IMR-90 (cell line): ENCODE data around the gene POU2AF1. TPM values are rescaled to one million over a fixed set of nuclear protein-coding genes. Genes with fewer than 3 reads are reported as not detected.

Experiments used
- ATAC-seq: fragments of 200-7000 bp; cut with Tn5 transposase; 2 replicates; pipeline ENCODE4 v1.9.1; 2020; ENCODE audit warnings: low read depth, mild to moderate bottlenecking, moderate library complexity
- BruUV-seq: library from RNA; stranded (reverse); fragments of 400-500 nt; replicated peaks from 2 replicates; lab custom pipeline; 2021; lab: Mats Ljungman, UMichigan
- CTCF ChIA-PET: fragments of 300-600 bp; formaldehyde crosslinking; extraction: SDS; loops from one replicate; lab custom pipeline; 2021; ENCODE audit warnings: antibody characterized with exemption; lab: Yijun Ruan, JAX
- POLR2A ChIA-PET: fragments of 300-600 bp; sonication (Branson Sonifier 250); formaldehyde crosslinking; loops from one replicate; lab custom pipeline; 2022; ENCODE audit warnings: antibody characterized with exemption; ENCODE audit not compliant: unreplicated experiment; lab: Charles Lee
- DNase-seq: peaks from one replicate; pipeline ENCODE4 v3.0.0; 2013
- H2AFZ ChIP-seq: replicated peaks from 2 replicates; pipeline ENCODE3; 2013; ENCODE audit warnings: low read length, mild to moderate bottlenecking; ENCODE audit not compliant: poor library complexity
- H2AK5ac ChIP-seq: 2 replicates; pipeline ENCODE4 v1.6.1; 2013; ENCODE audit warnings: low read depth, low read length, inconsistent platforms
- H2AK9ac ChIP-seq: replicated peaks from 2 replicates; pipeline ENCODE3; 2013; ENCODE audit warnings: mild to moderate bottlenecking, low read depth, low read length, moderate library complexity; ENCODE audit not compliant: poor library complexity
- H2BK120ac ChIP-seq: 2 replicates; pipeline ENCODE4 v1.6.1; 2013; ENCODE audit warnings: low read depth, low read length, inconsistent platforms
- H2BK15ac ChIP-seq: 3 replicates; pipeline ENCODE4 v1.6.1; 2013; ENCODE audit warnings: low read depth, low read length, inconsistent platforms
- H2BK20ac ChIP-seq: 2 replicates; pipeline ENCODE4 v1.6.1; 2013; ENCODE audit warnings: low read depth, mild to moderate bottlenecking, inconsistent platforms, low read length, moderate library complexity
- H2BK5ac ChIP-seq: 2 replicates; pipeline ENCODE4 v1.6.1; 2013; ENCODE audit warnings: mild to moderate bottlenecking, low read depth, low read length, inconsistent platforms; ENCODE audit not compliant: poor library complexity, severe bottlenecking
- H3K14ac ChIP-seq: replicated peaks from 2 replicates; pipeline ENCODE4 v1.6.1; 2013; ENCODE audit warnings: low read depth, low read length, inconsistent platforms
- H3K18ac ChIP-seq: 2 replicates; pipeline ENCODE4 v1.6.1; 2013; ENCODE audit warnings: low read depth, low read length, control low read depth
- H3K23ac ChIP-seq: 2 replicates; pipeline ENCODE4 v1.6.1; 2013; ENCODE audit warnings: low read depth, low read length, inconsistent platforms
- H3K27ac ChIP-seq: 2 replicates; pipeline ENCODE4 v1.5.1; 2013; ENCODE audit warnings: mild to moderate bottlenecking, control low read depth, low read length; ENCODE audit not compliant: insufficient read depth
- H3K27me3 ChIP-seq: 2 replicates; pipeline ENCODE4 v1.6.1; 2013; ENCODE audit warnings: low read length; ENCODE audit not compliant: control insufficient read depth, insufficient read depth
- H3K36me3 ChIP-seq: 2 replicates; pipeline ENCODE4 v1.6.1; 2013; ENCODE audit warnings: low read length, mixed read lengths; ENCODE audit not compliant: control insufficient read depth, insufficient read depth
- H3K4ac ChIP-seq: 2 replicates; pipeline ENCODE4 v1.6.1; 2013; ENCODE audit warnings: low read depth, low read length, inconsistent platforms
- H3K4me1 ChIP-seq: 2 replicates; pipeline ENCODE4 v1.6.1; 2013; ENCODE audit warnings: low read length, mixed read lengths; ENCODE audit not compliant: control insufficient read depth, insufficient read depth
- H3K4me2 ChIP-seq: 2 replicates; pipeline ENCODE4 v1.6.1; 2013; ENCODE audit warnings: low read depth, mild to moderate bottlenecking, control low read depth, low read length, moderate library complexity
- H3K4me3 ChIP-seq: 2 replicates; pipeline ENCODE4 v1.5.1; 2013; ENCODE audit warnings: low read depth, mild to moderate bottlenecking, control low read depth, low read length, moderate library complexity; ENCODE audit not compliant: insufficient read depth
- H3K56ac ChIP-seq: 2 replicates; pipeline ENCODE4 v1.6.1; 2013; ENCODE audit warnings: low read length, inconsistent platforms; ENCODE audit not compliant: insufficient read depth; ENCODE audit errors: extremely low read depth
- H3K79me1 ChIP-seq, 2 experiments: 2 replicates each; pipeline ENCODE4 v1.6.1; 2013; ENCODE audit warnings: low read length in 2 of 2, inconsistent platforms in 1 of 2, low read depth in 1 of 2
- H3K9ac ChIP-seq: 2 replicates; pipeline ENCODE4 v1.6.1; 2013; ENCODE audit warnings: low read depth, low read length, control low read depth
- H3K9me1 ChIP-seq: 2 replicates; pipeline ENCODE4 v1.6.1; 2013; ENCODE audit warnings: low read length, inconsistent platforms; ENCODE audit not compliant: insufficient read depth
- H3K9me3 ChIP-seq: 2 replicates; pipeline ENCODE4 v1.6.1; 2013; ENCODE audit warnings: low read length; ENCODE audit not compliant: control insufficient read depth, insufficient read depth
- H4K20me1 ChIP-seq: 2 replicates; pipeline ENCODE4 v1.6.1; 2013; ENCODE audit warnings: low read length, inconsistent platforms; ENCODE audit not compliant: insufficient read depth
- H4K5ac ChIP-seq: 2 replicates; pipeline ENCODE4 v1.6.1; 2013; ENCODE audit warnings: mild to moderate bottlenecking, low read depth, low read length, control low read depth
- H4K8ac ChIP-seq, 2 experiments: 2 replicates each; pipeline ENCODE4 v1.6.1; 2013; ENCODE audit warnings: low read depth in 2 of 2, low read length in 2 of 2, control low read depth in 1 of 2, inconsistent platforms in 1 of 2
- H4K91ac ChIP-seq: 2 replicates; pipeline ENCODE4 v1.6.1; 2013; ENCODE audit warnings: low read depth, low read length, inconsistent platforms; ENCODE audit not compliant: insufficient read depth
- BHLHE40 ChIP-seq: fragments of 150-350 bp; IDR thresholded peaks from 2 replicates; pipeline ENCODE4 v1.6.1; 2016; ENCODE audit warnings: mild to moderate bottlenecking, low read depth, low read length
- CEBPB ChIP-seq: IDR thresholded peaks from 2 replicates; pipeline ENCODE4 v1.6.1; 2012; ENCODE audit warnings: low read depth, low read length, improper control_type of control experiment
- CHD1 ChIP-seq: IDR thresholded peaks from 2 replicates; pipeline ENCODE4 v1.6.1; 2012; ENCODE audit warnings: low read depth, low read length, improper control_type of control experiment
- CTCF ChIP-seq: conservative IDR thresholded peaks from 2 replicates; pipeline ENCODE4 v1.5.1; 2012; ENCODE audit warnings: mild to moderate bottlenecking, low read depth, low read length, improper control_type of control experiment
- ELK1 ChIP-seq: fragments of 150-350 bp; IDR thresholded peaks from 2 replicates; pipeline ENCODE4 v1.6.1; 2016; ENCODE audit warnings: low read depth, mild to moderate bottlenecking, low read length, moderate library complexity, borderline replicate concordance
- FOS ChIP-seq: fragments of 150-350 bp; IDR thresholded peaks from 2 replicates; pipeline ENCODE4 v1.6.1; 2016; ENCODE audit warnings: low read depth, low read length
- MAFK ChIP-seq: IDR thresholded peaks from 2 replicates; pipeline ENCODE4 v1.6.1; 2012; ENCODE audit warnings: low read depth, low read length, improper control_type of control experiment
- MAZ ChIP-seq: IDR thresholded peaks from 2 replicates; pipeline ENCODE4 v1.6.1; 2012; ENCODE audit warnings: low read depth, mild to moderate bottlenecking, low read length, improper control_type of control experiment, moderate library complexity, borderline replicate concordance
- MXI1 ChIP-seq: IDR thresholded peaks from 2 replicates; pipeline ENCODE4 v1.6.1; 2012; ENCODE audit warnings: low read depth, mild to moderate bottlenecking, low read length, moderate library complexity, borderline replicate concordance
- NFE2L2 ChIP-seq: fragments of 150-350 bp; IDR thresholded peaks from 2 replicates; pipeline ENCODE4 v1.6.1; 2016; ENCODE audit warnings: low read depth, mild to moderate bottlenecking, low read length
- POLR2A ChIP-seq: IDR thresholded peaks from 2 replicates; pipeline ENCODE4 v1.6.1; 2012; ENCODE audit warnings: mild to moderate bottlenecking, low read depth, low read length
- RAD21 ChIP-seq: IDR thresholded peaks from 2 replicates; pipeline ENCODE4 v1.6.1; 2012; ENCODE audit warnings: low read length, improper control_type of control experiment
- RCOR1 ChIP-seq: IDR thresholded peaks from 2 replicates; pipeline ENCODE4 v1.6.1; 2012; ENCODE audit warnings: mild to moderate bottlenecking, low read length, improper control_type of control experiment; ENCODE audit not compliant: insufficient replicate concordance
- RFX5 ChIP-seq: IDR thresholded peaks from 2 replicates; pipeline ENCODE4 v1.8.0; 2012; ENCODE audit warnings: low read depth, mild to moderate bottlenecking, low read length, moderate library complexity
- SMC3 ChIP-seq: fragments of 150-350 bp; IDR thresholded peaks from 2 replicates; pipeline ENCODE4 v1.6.1; 2016; ENCODE audit warnings: low read depth, mild to moderate bottlenecking, antibody characterized with exemption, low read length, moderate library complexity
- USF2 ChIP-seq: fragments of 150-350 bp; IDR thresholded peaks from 2 replicates; pipeline ENCODE4 v1.6.1; 2017; ENCODE audit warnings: mild to moderate bottlenecking, antibody characterized with exemption, low read length, low read depth
- WGBS, 2 experiments: methylation state at CpG; one replicate each; pipeline versions ENCODE4 v1.1.5 to v1.1.7; 2013; ENCODE audit warnings: missing lambda C conversion rate in 2 of 2; ENCODE audit not compliant: insufficient read length in 1 of 2; ENCODE audit errors: extremely low coverage in 2 of 2; 5-methylcytosine and 5-hydroxymethylcytosine counted together
- dilution Hi-C: fragments of 300-500 bp; cut with HindIII; formaldehyde crosslinking; loops from one replicate; pipeline ENCODE4 v1.14.3; 2018; ENCODE audit warnings: low sequenced_read_pairs; ENCODE audit not compliant: unreplicated experiment
- in situ Hi-C: fragments of 300-500 bp; cut with MboI; formaldehyde crosslinking; loops from 3 replicates; pipeline ENCODE4 v1.14.3; 2019; ENCODE audit warnings: low sequenced_read_pairs, inconsistent platforms, mixed read lengths
- intact Hi-C: fragments of 100-400 bp; cut with micrococcal nuclease; formaldehyde crosslinking; loops from 2 replicates; pipeline ENCODE4 v1.10.0; 2022
- polyA plus RNA-seq, 3 experiments: library from polyadenylated mRNA; depleted of rRNA; stranded (reverse); fragments of >200 nt; gene quantifications; 2 replicates each; pipeline ENCODE4 v1.2.3, GENCODE V29; 2012; ENCODE audit warnings: low replicate concordance in 1 of 3
- total RNA-seq: library from RNA; depleted of rRNA; stranded (reverse); fragments of >200 nt; gene quantifications from 2 replicates; pipeline ENCODE4 v1.2.3, GENCODE V29; 2012

POU2AF1 gene
- total and polyA plus RNA-seq, 2 of the 4 experiments (the other 2 are of a cell fraction), result not detected

DNA sequence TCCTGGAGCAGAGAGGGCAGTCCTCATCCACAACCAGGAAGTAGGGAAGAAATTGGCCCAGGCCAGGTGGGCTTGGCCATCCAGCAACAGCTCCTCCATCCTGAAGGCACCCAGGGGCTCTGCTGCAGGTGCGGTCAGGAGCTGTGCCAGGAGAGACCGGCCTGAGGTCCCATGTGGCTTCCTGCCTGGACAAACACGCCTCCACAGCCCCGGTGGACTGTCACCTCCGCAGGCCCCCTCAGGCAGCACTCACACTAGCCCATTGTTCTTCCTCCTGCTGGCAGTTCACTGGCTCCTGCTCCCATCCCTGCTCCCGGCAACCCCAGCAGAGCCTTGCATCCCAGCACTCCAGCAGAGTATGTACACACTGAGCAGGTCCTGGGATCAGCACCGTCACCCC is 16.0 kb upstream of the POU2AF1 start:
- WGBS, 2 experiments, result 47% methylated on average over 4 of the region's 7 CpGs; no CpG with 5 or more reads in 1 of the 2 experiments
- no peaks in the 10 kb centered on the region for H3K9me1 ChIP-seq
- no peak overlapping the region for H3K4me3 ChIP-seq
- no peak overlapping the region for H4K91ac ChIP-seq
- H2AFZ ChIP-seq, result no peak overlapping the region
- ChIA-PET CTCF (interaction anchor here (0.6 kb wide), 1 partner anchor 653 kb away, joined by 7 read pairs; no protein-coding TSS in a partner anchor), POLR2A (no interaction called here)
- H2BK120ac ChIP-seq, result no peak overlapping the region
- H3K79me1 ChIP-seq, result no peaks in the 10 kb centered on the region
- no peak overlapping the region for H3K56ac ChIP-seq
- no peak overlapping the region for H2BK5ac ChIP-seq
- H3K9me3 ChIP-seq, result no peaks in the 10 kb centered on the region
- TF ChIP-seq RAD21 (no peak), CHD1 (no peak), MAFK (no peak), CEBPB (no peak), NFE2L2 (no peak), MXI1 (no peak), ELK1 (no peak), RFX5 (no peak), FOS (no peak), SMC3 (no peak), BHLHE40 (no peak), POLR2A (no peak), MAZ (no peak), RCOR1 (no peak), USF2 (no peak), CTCF (no peak)
- H3K14ac ChIP-seq, result no peak overlapping the region
- H3K9ac ChIP-seq, result no peak overlapping the region
- no peak overlapping the region for H3K4me2 ChIP-seq
- H2AK9ac ChIP-seq, result no peak overlapping the region
- DNase-seq (no peak), ATAC-seq (no peak)
- H4K20me1 ChIP-seq, result no peaks in the 10 kb centered on the region
- intact Hi-C loops (no loop called here), in situ Hi-C loops (no loop called here), dilution Hi-C loops (no loop called here)
- H4K5ac ChIP-seq, result no peak overlapping the region
- no peak overlapping the region for H2AK5ac ChIP-seq
- H3K4ac ChIP-seq, result no peak overlapping the region
- H3K27ac ChIP-seq, result no peak overlapping the region
- BruUV-seq, result no TSS peak
- no peak overlapping the region for H4K8ac ChIP-seq
- H2BK15ac ChIP-seq, result no peak overlapping the region
- no peak overlapping the region for H3K23ac ChIP-seq
- H3K4me1 ChIP-seq, result no peaks in the 10 kb centered on the region
- H2BK20ac ChIP-seq, result no peak overlapping the region
- H3K36me3 ChIP-seq, result no peaks in the 10 kb centered on the region
- peaks cover 46% of the 10 kb centered on the region for H3K27me3 ChIP-seq
- no peak overlapping the region for H3K18ac ChIP-seq
